C4-2B (cell line): ENCODE data around the gene SPOCK3.

Experiments
- ZFX ChIP-seq: fragments of 450-650 bp; IDR thresholded peaks from 2 replicates; pipeline ENCODE4 v1.6.1; 2017
- TF ChIP-seq, protein P1 (sequence below): fragments of 450-650 bp; conservative IDR thresholded peaks from 2 replicates; pipeline ENCODE4 v1.5.1; 2017; ENCODE audit warnings: mild to moderate bottlenecking

GRCh38 chr4:167111622-167112021 is 122.7 kb downstream of the SPOCK3 start:
- TF ChIP-seq, protein P1, sequence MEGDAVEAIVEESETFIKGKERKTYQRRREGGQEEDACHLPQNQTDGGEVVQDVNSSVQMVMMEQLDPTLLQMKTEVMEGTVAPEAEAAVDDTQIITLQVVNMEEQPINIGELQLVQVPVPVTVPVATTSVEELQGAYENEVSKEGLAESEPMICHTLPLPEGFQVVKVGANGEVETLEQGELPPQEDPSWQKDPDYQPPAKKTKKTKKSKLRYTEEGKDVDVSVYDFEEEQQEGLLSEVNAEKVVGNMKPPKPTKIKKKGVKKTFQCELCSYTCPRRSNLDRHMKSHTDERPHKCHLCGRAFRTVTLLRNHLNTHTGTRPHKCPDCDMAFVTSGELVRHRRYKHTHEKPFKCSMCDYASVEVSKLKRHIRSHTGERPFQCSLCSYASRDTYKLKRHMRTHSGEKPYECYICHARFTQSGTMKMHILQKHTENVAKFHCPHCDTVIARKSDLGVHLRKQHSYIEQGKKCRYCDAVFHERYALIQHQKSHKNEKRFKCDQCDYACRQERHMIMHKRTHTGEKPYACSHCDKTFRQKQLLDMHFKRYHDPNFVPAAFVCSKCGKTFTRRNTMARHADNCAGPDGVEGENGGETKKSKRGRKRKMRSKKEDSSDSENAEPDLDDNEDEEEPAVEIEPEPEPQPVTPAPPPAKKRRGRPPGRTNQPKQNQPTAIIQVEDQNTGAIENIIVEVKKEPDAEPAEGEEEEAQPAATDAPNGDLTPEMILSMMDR: no peak
- TF ChIP-seq ZFX: no peak
